GM12878 (cell line): Measurements from ENCODE around the gene LDLR. TPM values are rescaled to one million over a fixed set of nuclear protein-coding genes. Genes with fewer than 3 reads are reported as not detected.

Experiments used
- ATAC-seq: fragments of 200-7000 bp; cut with Tn5 transposase; 3 replicates; pipeline ENCODE4 v1.9.1; 2020; ENCODE audit warnings: mild to moderate bottlenecking, moderate library complexity
- BruUV-seq: library from RNA; stranded (reverse); fragments of 400-500 nt; replicated peaks from 2 replicates; lab custom pipeline; 2021; lab: Mats Ljungman, UMichigan
- CTCF ChIA-PET: fragments of 300-600 bp; sonication (Branson Sonifier 250); formaldehyde crosslinking; extraction: SDS; loops from one replicate; lab custom pipeline; 2021; ENCODE audit warnings: inconsistent platforms; lab: Yijun Ruan, JAX
- POLR2A ChIA-PET: fragments of 350-600 bp; formaldehyde crosslinking; extraction: SDS; loops from one replicate; lab custom pipeline; 2021; ENCODE audit warnings: inconsistent platforms; lab: Charles Lee
- RAD21 ChIA-PET: fragments of 300-600 bp; sonication (Branson Sonifier 250); formaldehyde crosslinking; loops from one replicate; lab custom pipeline; 2023; ENCODE audit warnings: antibody characterized with exemption; ENCODE audit not compliant: unreplicated experiment; lab: Charles Lee
- SMC1A ChIA-PET: fragments of 300-600 bp; sonication (Branson Sonifier 250); formaldehyde crosslinking; loops from one replicate; lab custom pipeline; 2023; ENCODE audit not compliant: unreplicated experiment, uncharacterized antibody; lab: Charles Lee
- DNase-seq: peaks from one replicate; pipeline ENCODE4 v3.0.0-alpha.2; 2011; ENCODE audit warnings: low read depth, low spot score
- FAIRE-seq: peaks from 3 replicates; lab custom pipeline; 2011; peaks lifted over from hg19 to GRCh38; lab: Jason Lieb, UNC
- H2AFZ ChIP-seq: 2 replicates; pipeline ENCODE4 v1.6.0; 2011; ENCODE audit warnings: low read depth, low read length, control low read depth; ENCODE audit not compliant: control insufficient read depth
- H3K27ac ChIP-seq: 2 replicates; pipeline ENCODE4 v1.5.1; 2011; ENCODE audit warnings: control low read depth; ENCODE audit not compliant: control insufficient read depth, insufficient read depth
- H3K27me3 ChIP-seq, 2 experiments: replicated peaks in 1 of 2; 2 replicates each; pipeline versions ENCODE4 v1.6.0 to v1.6.1; 2011; ENCODE audit warnings: low read length in 1 of 2; ENCODE audit not compliant: control insufficient read depth in 2 of 2, insufficient read depth in 2 of 2
- H3K36me3 ChIP-seq, 2 experiments: 2 replicates each; pipeline ENCODE4 v1.5.1; 2011; ENCODE audit warnings: low read length in 1 of 2; ENCODE audit not compliant: control insufficient read depth in 2 of 2, insufficient read depth in 2 of 2
- H3K4me1 ChIP-seq: 2 replicates; pipeline ENCODE4 v1.6.1; 2011; ENCODE audit warnings: mild to moderate bottlenecking, low read length, moderate library complexity, mixed read lengths; ENCODE audit not compliant: control insufficient read depth, insufficient read depth
- H3K4me2 ChIP-seq: 2 replicates; pipeline ENCODE4 v1.6.0; 2011; ENCODE audit warnings: control low read depth; ENCODE audit not compliant: control insufficient read depth, insufficient read depth
- H3K4me3 ChIP-seq: fragments of 200-600 bp; sonication (generic); 2 replicates; pipeline ENCODE4 v1.5.1; 2016
- H3K79me2 ChIP-seq: 2 replicates; pipeline ENCODE4 v1.6.0; 2011; ENCODE audit warnings: low read length; ENCODE audit not compliant: control insufficient read depth, insufficient read depth
- H3K9ac ChIP-seq: 2 replicates; pipeline ENCODE4 v1.8.0; 2011; ENCODE audit warnings: low read length, control low read depth, mixed read lengths; ENCODE audit not compliant: control insufficient read depth, insufficient read depth
- H3K9me3 ChIP-seq: replicated peaks from 3 replicates; pipeline ENCODE4 v1.5.1; 2011; ENCODE audit warnings: mild to moderate bottlenecking, low read length; ENCODE audit not compliant: control insufficient read depth, insufficient read depth
- H4K20me1 ChIP-seq: 2 replicates; pipeline ENCODE4 v1.6.0; 2011; ENCODE audit not compliant: control insufficient read depth, insufficient read depth
- ATF2 ChIP-seq: IDR thresholded peaks from 2 replicates; pipeline ENCODE4 v1.6.1; 2012; ENCODE audit warnings: low read length, inconsistent platforms
- CREM ChIP-seq: IDR thresholded peaks from 2 replicates; pipeline ENCODE4 v1.6.1; 2014; ENCODE audit warnings: antibody characterized with exemption, low read depth
- EZH2 ChIP-seq: IDR thresholded peaks from 2 replicates; pipeline ENCODE4 v1.6.1; 2012; ENCODE audit warnings: low read depth, mild to moderate bottlenecking, control low read depth, inconsistent platforms, low read length, borderline replicate concordance; ENCODE audit not compliant: control insufficient read depth
- KAT2A ChIP-seq: conservative IDR thresholded peaks from 2 replicates; pipeline ENCODE4 v1.6.1; 2011; ENCODE audit warnings: low read depth, low read length; ENCODE audit not compliant: control insufficient read depth
- LARP7 ChIP-seq: fragments of 450-650 bp; IDR thresholded peaks from 2 replicates; pipeline ENCODE4 v1.6.1; 2017; ENCODE audit warnings: mild to moderate bottlenecking
- MYC ChIP-seq: IDR thresholded peaks from 2 replicates; pipeline ENCODE4 v1.6.1; 2011; ENCODE audit warnings: mild to moderate bottlenecking, low read length, moderate library complexity, inconsistent platforms; ENCODE audit not compliant: insufficient read depth, insufficient replicate concordance, insufficient read length, severe bottlenecking
- NFYA ChIP-seq: IDR thresholded peaks from 2 replicates; pipeline ENCODE4 v1.6.1; 2011; ENCODE audit warnings: low read depth, mild to moderate bottlenecking, low read length, improper control_type of control experiment, borderline replicate concordance
- POU2F2 ChIP-seq: IDR thresholded peaks from 3 replicates; pipeline ENCODE4 v1.6.1; 2011; ENCODE audit warnings: low read depth, mild to moderate bottlenecking, low read length, borderline replicate concordance
- RAD21 ChIP-seq: IDR thresholded peaks from 2 replicates; pipeline ENCODE4 v1.6.1; 2011; ENCODE audit warnings: mild to moderate bottlenecking, low read depth, low read length, moderate library complexity; ENCODE audit not compliant: insufficient read depth
- STAT3 ChIP-seq: IDR thresholded peaks from 2 replicates; pipeline ENCODE4 v1.6.1; 2011; ENCODE audit warnings: low read depth, low read length, improper control_type of control experiment
- ZBTB40 ChIP-seq: fragments of 450-650 bp; IDR thresholded peaks from 2 replicates; pipeline ENCODE4 v1.6.1; 2016; ENCODE audit warnings: mild to moderate bottlenecking, moderate library complexity, borderline replicate concordance
- WGBS: methylation state at CpG from one replicate; pipeline ENCODE4 v1.1.6; 2016; ENCODE audit warnings: low lambda C conversion rate; ENCODE audit not compliant: insufficient replicate concordance, insufficient coverage; ENCODE audit errors: missing lambda C conversion rate; 5-methylcytosine and 5-hydroxymethylcytosine counted together
- in situ Hi-C: fragments of 300-500 bp; cut with MboI; formaldehyde crosslinking; loops from 9 replicates; pipeline ENCODE4 v1.14.3; 2018; ENCODE audit warnings: mixed read lengths
- intact Hi-C: fragments of 100-400 bp; cut with micrococcal nuclease; formaldehyde crosslinking; loops from one replicate; pipeline ENCODE4 v1.14.2; 2022; ENCODE audit not compliant: unreplicated experiment
- polyA plus RNA-seq, 11 experiments: library from polyadenylated mRNA; depleted of rRNA in 4 of 11; unstranded in 6 of 11; stranded (reverse) in 5 of 11; fragments of >200 nt; fragmentation: Nextera tagmentation in 4 of 11; fragmentation: Illumina TruSeq in 1 of 11; extraction: Ambion mirVana in 4 of 11; extraction: Trizol in 1 of 11; gene quantifications; 1 replicate in 1 of 11; 2 replicates in 10 of 11; pipeline versions ENCODE4 v1.2.1 to v1.2.3, GENCODE V29; 2011 to 2016; ENCODE audit warnings: inconsistent platforms in 2 of 11, missing spikeins in 2 of 11, low read depth in 1 of 11
- total RNA-seq, 4 experiments: library from RNA; depleted of rRNA in 3 of 4; stranded (reverse); fragments of >200 nt in 3 of 4; fragmentation: Illumina TruSeq in 1 of 4; extraction: Trizol in 1 of 4; gene quantifications; 2 replicates each; pipeline versions ENCODE4 v1.2.1 to v1.2.3, GENCODE V29; 2013 to 2021
- TF ChIP-seq, protein P1 (sequence below): fragments of 450-650 bp; IDR thresholded peaks from 2 replicates; pipeline ENCODE4 v1.6.1; 2017; ENCODE audit warnings: low read depth, mild to moderate bottlenecking, moderate library complexity
- TF ChIP-seq, protein P2 (sequence below): IDR thresholded peaks from 2 replicates; pipeline ENCODE4 v1.6.1; 2011; ENCODE audit warnings: low read depth, low read length, improper control_type of control experiment, borderline replicate concordance

Gene LDLR
- total and polyA plus RNA-seq, 10 of the 15 experiments (the other 5 are each of a cell fraction or from before 2014, with no cell fraction given) = 11.3 to 59.2 (median 27.3) TPM

- TF ChIP-seq ATF2 = no peak
These were observed 48.1 kb upstream of the LDLR start (continued) for GRCh38 chr19:11041194-11041593.

- intact Hi-C loops (no loop called here), in situ Hi-C loops (no loop called here)
- Histone ChIP-seq H3K9ac (no peak overlapping the region), H3K4me3 (no peak overlapping the region), H3K9me3 (no peaks in the 10 kb centered on the region), H2AFZ (no peak overlapping the region), H3K4me2 (no peak overlapping the region), H3K27me3 (no peaks in the 10 kb centered on the region), H4K20me1 (no peaks in the 10 kb centered on the region), H3K4me1 (peaks cover 18% of the 10 kb centered on the region), H3K36me3 (peaks cover 19 to 26% of the 10 kb centered on the region in 2 experiments), H3K27ac (no peak overlapping the region), H3K79me2 (no peaks in the 10 kb centered on the region)
- 98% methylated on average over 13 of the region's 13 CpGs for WGBS
- ATAC-seq (no peak), FAIRE-seq (no peak), DNase-seq (no peak)
- ChIA-PET POLR2A (interaction anchor here (0.8 kb wide), 1 partner anchor 49 kb away, joined by 3 read pairs; no protein-coding TSS in a partner anchor), SMC1A (no interaction called here), CTCF (no interaction called here), RAD21 (no interaction called here)
- BruUV-seq = no TSS peak
- TF ChIP-seq EZH2 (no peak), LARP7 (no peak), CREM (no peak), RAD21 (no peak), ZBTB40 (no peak), POU2F2 (no peak), KAT2A (no peak), STAT3 (no peak), NFYA (no peak), MYC (no peak)
- TF ChIP-seq, protein P1, sequence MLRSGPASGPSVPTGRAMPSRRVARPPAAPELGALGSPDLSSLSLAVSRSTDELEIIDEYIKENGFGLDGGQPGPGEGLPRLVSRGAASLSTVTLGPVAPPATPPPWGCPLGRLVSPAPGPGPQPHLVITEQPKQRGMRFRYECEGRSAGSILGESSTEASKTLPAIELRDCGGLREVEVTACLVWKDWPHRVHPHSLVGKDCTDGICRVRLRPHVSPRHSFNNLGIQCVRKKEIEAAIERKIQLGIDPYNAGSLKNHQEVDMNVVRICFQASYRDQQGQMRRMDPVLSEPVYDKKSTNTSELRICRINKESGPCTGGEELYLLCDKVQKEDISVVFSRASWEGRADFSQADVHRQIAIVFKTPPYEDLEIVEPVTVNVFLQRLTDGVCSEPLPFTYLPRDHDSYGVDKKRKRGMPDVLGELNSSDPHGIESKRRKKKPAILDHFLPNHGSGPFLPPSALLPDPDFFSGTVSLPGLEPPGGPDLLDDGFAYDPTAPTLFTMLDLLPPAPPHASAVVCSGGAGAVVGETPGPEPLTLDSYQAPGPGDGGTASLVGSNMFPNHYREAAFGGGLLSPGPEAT = no peak
- TF ChIP-seq, protein P2, sequence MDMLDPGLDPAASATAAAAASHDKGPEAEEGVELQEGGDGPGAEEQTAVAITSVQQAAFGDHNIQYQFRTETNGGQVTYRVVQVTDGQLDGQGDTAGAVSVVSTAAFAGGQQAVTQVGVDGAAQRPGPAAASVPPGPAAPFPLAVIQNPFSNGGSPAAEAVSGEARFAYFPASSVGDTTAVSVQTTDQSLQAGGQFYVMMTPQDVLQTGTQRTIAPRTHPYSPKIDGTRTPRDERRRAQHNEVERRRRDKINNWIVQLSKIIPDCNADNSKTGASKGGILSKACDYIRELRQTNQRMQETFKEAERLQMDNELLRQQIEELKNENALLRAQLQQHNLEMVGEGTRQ = no peak
These were observed 47.2 kb upstream of the LDLR start for GRCh38 chr19:11041966-11042627.
